ENCODE measurements around the gene CNTFR. TPM values are rescaled to one million over a fixed set of nuclear protein-coding genes. Genes with fewer than 3 reads are reported as not detected.

Gene CNTFR
- total RNA-seq, 1 donor = not detected

GRCh38 chr9:34591248-34591916 is 1.9 kb upstream of the CNTFR start:
- peak; percentile 54 to 70 (median 55) for DNase-seq (ENCODE audit: low read depth in 2 of 3, low spot score in 2 of 3)

GRCh38 chr9:34590381-34591247 is 1.1 kb upstream of the CNTFR start:
- DNase-seq (ENCODE audit: low read depth in 2 of 3, low spot score in 2 of 3) = no peak

- no peak for DNase-seq (ENCODE audit: low read depth in 2 of 3, low spot score in 2 of 3)
Observed at GRCh38 chr9:34588671-34589635, 571 bp downstream of the CNTFR start.

GRCh38 chr9:34587271-34587670 is 2.3 kb downstream of the CNTFR start:
- no peak for DNase-seq (ENCODE audit: low read depth in 2 of 3, low spot score in 2 of 3)

GRCh38 chr9:34585946-34586669 is 3.4 kb downstream of the CNTFR start:
- no peak for DNase-seq (ENCODE audit: low read depth in 2 of 3, low spot score in 2 of 3)

- DNase-seq (ENCODE audit: low read depth in 2 of 3, low spot score in 2 of 3) = no peak
Observed at GRCh38 chr9:34584970-34585369, 4.6 kb downstream of the CNTFR start.

- no peak for DNase-seq (ENCODE audit: low read depth in 2 of 3, low spot score in 2 of 3)
Observed at GRCh38 chr9:34582787-34583186, 6.7 kb downstream of the CNTFR start.

GRCh38 chr9:34581318-34581717 is 8.2 kb downstream of the CNTFR start:
- DNase-seq (ENCODE audit: low read depth in 2 of 3, low spot score in 2 of 3) = no peak

- DNase-seq (ENCODE audit: low read depth in 2 of 3, low spot score in 2 of 3) = no peak
Observed at GRCh38 chr9:34580358-34580757, 9.2 kb downstream of the CNTFR start.

DNA sequence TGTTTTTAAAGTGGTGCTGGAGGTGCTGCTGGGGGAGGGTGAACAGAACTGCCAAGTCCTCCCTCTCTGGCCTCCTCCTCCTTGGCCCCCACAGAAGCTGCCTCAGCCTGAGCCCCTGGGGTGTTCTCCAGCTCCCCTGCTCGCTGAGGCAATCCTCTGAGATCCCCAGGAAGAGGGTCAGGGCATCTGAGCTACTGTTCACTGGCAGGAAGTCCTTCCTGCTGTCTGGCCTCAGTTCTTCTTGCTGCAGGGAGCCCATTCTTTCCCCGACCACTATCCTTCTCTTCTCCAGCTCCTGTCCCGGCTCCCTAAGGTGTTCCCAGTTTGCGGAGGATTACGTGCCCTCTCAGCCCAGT is 9.7 kb downstream of the CNTFR start:
- DNase-seq (ENCODE audit: low read depth in 2 of 3, low spot score in 2 of 3) = no peak

DNA sequence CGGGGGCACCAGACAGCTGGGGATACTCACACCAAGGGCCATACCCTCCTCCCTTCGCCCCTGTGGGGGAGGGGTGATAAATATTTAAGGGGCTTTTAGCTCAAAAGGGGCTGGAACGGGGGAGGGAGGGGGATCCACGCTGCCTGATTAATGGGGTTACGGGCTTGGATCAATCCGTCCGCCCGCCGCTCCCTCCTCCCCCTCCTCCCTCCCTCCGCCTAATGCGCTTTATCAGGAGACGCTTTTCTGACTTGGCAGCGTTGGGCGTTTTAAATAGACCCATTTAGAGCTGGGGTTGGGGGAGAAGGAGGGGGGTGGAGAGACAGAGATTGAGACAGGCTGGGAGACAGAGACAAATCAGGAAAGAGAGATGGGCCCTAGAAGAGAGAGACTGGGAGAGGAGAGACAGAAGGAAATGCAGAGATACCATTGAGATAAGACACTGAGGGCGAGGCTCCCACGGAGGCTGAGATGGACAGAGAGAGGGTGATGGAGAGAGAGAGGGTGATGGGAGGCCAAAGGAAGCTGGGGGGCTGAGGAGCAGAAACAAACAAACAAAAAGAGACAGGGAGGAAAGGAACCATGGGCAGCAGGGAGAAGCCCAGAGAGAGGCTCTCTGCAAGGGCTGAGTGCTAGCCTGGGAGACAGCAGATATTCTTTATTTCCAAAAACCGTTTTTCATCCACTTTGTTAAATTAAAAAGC is 10.3 kb downstream of the CNTFR start:
- no peak for DNase-seq (ENCODE audit: low read depth in 2 of 3, low spot score in 2 of 3)

- DNase-seq (ENCODE audit: low read depth in 2 of 3, low spot score in 2 of 3) = peak in 1 of 3 donors; percentile 43
Observed at GRCh38 chr9:34578241-34579103, 11.1 kb downstream of the CNTFR start.

DNA sequence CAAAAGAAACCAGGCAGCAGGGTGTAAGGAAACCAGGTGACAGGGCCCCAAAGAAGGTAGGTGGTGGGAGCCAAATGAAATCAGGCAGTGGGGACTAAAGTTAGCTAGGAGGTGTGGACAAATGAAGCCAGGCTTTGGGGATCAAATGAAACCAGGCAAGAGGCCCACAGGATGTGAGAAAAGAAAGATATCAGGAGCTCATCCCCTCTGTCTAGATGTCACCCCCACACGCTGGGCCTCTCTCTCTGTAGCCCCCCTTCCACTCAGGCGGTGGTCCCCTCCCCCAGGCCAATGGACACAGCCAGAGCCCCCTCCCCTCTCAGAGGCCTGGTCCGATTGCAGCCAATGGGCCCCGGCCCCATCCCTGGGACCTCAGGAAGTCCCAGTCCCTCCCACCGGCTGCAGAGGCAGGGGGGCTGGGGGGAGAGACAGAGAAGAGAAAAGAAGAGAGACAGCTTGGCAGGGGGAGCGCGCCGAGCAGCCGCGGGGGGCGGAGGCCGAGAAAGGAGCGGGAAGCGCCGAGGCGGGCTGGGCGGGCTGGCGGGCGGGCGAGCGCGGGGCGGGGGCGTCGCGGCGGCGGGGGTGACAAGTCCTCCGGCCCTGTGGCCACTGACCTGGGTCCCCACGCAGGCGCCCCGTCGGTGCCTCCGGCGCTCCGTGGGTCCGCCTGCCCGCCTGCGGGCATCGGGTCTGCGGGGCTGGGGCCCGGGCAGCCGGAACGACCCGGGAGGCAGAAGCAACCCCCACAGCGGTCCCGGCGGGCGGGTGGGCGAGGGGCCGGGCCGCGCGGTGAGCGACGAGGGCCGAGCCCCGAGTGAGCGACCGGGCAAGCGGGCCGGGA is 11.9 kb downstream of the CNTFR start:
- no peak for DNase-seq (ENCODE audit: low read depth in 2 of 3, low spot score in 2 of 3)

GRCh38 chr9:34576597-34577399 is 12.7 kb downstream of the CNTFR start:
- no peak for DNase-seq (ENCODE audit: low read depth in 2 of 3, low spot score in 2 of 3)

DNA sequence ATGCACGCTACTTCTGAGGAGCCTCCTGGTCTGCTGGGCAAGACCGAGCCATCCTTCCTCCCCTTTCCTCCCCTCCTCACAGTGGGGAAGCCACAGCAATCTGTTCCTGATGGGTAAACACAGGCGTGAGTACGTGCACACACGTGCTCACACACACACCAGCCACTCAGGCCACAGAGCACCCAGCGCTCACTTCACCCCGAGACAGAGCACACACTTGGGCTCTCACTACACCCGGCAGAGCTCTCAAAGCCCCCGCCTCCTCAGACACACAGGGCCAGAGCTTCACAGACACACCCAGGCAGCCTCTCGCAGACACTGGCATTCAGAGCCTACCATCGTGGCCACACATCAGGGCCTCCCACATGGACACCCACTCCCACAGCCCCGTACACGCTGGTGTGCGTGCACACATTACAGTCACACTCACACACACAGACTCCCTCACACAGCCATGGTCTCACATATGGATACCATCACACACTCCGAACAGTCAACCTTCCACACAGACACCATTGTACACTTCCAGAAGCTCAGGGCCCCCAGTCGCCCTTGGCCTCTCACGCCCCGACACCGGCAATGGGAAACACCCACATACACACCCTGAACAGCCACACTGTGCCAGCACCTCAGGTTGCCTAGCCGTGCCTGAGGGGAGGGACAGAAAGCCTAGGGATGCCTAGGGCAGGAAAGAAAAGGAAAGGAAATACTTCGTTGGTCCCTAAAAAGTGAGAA is 13.5 kb downstream of the CNTFR start:
- no peak for DNase-seq (ENCODE audit: low read depth in 2 of 3, low spot score in 2 of 3)

DNA sequence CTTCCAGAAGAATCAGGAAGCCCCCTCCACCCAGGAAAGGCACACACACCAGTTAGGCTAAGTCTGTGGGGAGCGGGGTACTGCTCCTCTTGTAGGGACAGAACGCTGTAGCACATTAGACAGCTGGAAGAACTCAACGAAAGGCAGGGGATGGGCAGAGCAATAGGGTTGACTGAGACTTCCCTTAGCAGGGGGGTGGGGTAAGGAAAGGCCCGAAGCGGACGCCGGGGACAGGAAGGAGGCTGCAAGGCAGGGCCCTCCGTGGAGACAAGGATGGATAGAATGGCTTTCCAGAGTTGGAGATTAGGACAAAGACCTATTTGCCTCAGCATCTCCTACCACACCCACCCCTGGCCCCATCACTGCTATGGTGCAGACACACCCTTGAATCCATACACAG is 14.3 kb downstream of the CNTFR start:
- no peak for DNase-seq (ENCODE audit: low read depth in 2 of 3, low spot score in 2 of 3)
